B cell (primary cell): ENCODE data around the gene ACKR1. TPM values are rescaled to one million over a fixed set of nuclear protein-coding genes. Genes with fewer than 3 reads are reported as not detected.
A peak's percentile ranks its signal among the peaks of the same experiment; 100 is the strongest.

Source experiments
- ATAC-seq: fragments of 200-7000 bp; cut with Tn5 transposase; one replicate; pipeline ENCODE4 v1.10.0; 2021; ENCODE audit warnings: low read depth, mild to moderate bottlenecking, moderate number of reproducible peaks, moderate library complexity
- CTCF ChIA-PET: fragments of 350-600 bp; sonication (Branson Sonifier 250); formaldehyde crosslinking; loops from one replicate; lab custom pipeline; 2021; ENCODE audit warnings: antibody characterized with exemption, inconsistent platforms; lab: Charles Lee
- POLR2A ChIA-PET: fragments of 350-600 bp; sonication (Branson Sonifier 250); formaldehyde crosslinking; loops from one replicate; lab custom pipeline; 2021; ENCODE audit warnings: antibody characterized with exemption; lab: Charles Lee
- DNase-seq: peaks from one replicate; pipeline ENCODE4 v3.0.0; 2013
- H2AFZ ChIP-seq: 2 replicates; pipeline ENCODE4 v1.6.1; 2012; ENCODE audit warnings: mild to moderate bottlenecking, low read depth, low read length; ENCODE audit not compliant: insufficient read depth, poor library complexity, severe bottlenecking
- H3K27ac ChIP-seq, 2 donors: 1 replicate in 1 of 2; 2 replicates in 1 of 2; pipeline ENCODE4 v1.5.1; 2012 to 2013; ENCODE audit warnings: low read length in 2 of 2, mild to moderate bottlenecking in 2 of 2, moderate library complexity in 1 of 2
- H3K27me3 ChIP-seq, 4 experiments: fragments of 200-600 bp in 1 of 4; sonication (generic) in 1 of 4; replicated peaks in 1 of 4; 1 replicate in 2 of 4; 2 replicates in 2 of 4; pipeline versions ENCODE4 v1.6.1 to v1.7.0; 2013 to 2016; ENCODE audit warnings: low read length in 3 of 4, mild to moderate bottlenecking in 2 of 4, mixed read lengths in 1 of 4, moderate library complexity in 1 of 4; ENCODE audit not compliant: insufficient read depth in 4 of 4, control insufficient read depth in 3 of 4; ENCODE audit errors: control extremely low read depth in 1 of 4
- H3K36me3 ChIP-seq, 2 experiments: replicated peaks in 1 of 2; 1 replicate in 1 of 2; 2 replicates in 1 of 2; pipeline versions ENCODE4 v1.6.1 to v1.7.1; 2013; ENCODE audit warnings: low read length in 1 of 2; ENCODE audit not compliant: insufficient read depth in 2 of 2, control insufficient read depth in 1 of 2; ENCODE audit errors: control extremely low read depth in 1 of 2, extremely low read depth in 1 of 2
- H3K4me1 ChIP-seq, 2 donors: fragments of 200-600 bp in 1 of 2; sonication (generic) in 1 of 2; 1 replicate in 1 of 2; 2 replicates in 1 of 2; pipeline versions ENCODE4 v1.5.1 to v1.6.1; 2013 to 2017; ENCODE audit warnings: low read length in 2 of 2; ENCODE audit not compliant: control insufficient read depth in 2 of 2, insufficient read depth in 2 of 2
- H3K4me2 ChIP-seq: replicated peaks from 2 replicates; pipeline ENCODE3; 2012; ENCODE audit warnings: mild to moderate bottlenecking, low read depth, low read length; ENCODE audit not compliant: poor library complexity, severe bottlenecking
- H3K4me3 ChIP-seq, 5 experiments: fragments of 200-600 bp in 1 of 5; sonication (generic) in 1 of 5; 1 replicate in 3 of 5; 2 replicates in 2 of 5; pipeline versions ENCODE4 v1.5.1 to v1.7.0; 2011 to 2016; ENCODE audit warnings: low read length in 4 of 5, mild to moderate bottlenecking in 4 of 5, low read depth in 2 of 5, control low read depth in 1 of 5, moderate library complexity in 1 of 5; ENCODE audit not compliant: insufficient read depth in 1 of 5; ENCODE audit errors: control extremely low read depth in 1 of 5, extremely low read depth in 1 of 5
- H3K79me2 ChIP-seq: fragments of 200-600 bp; sonication (generic); one replicate; pipeline ENCODE4 v1.6.0; 2016; ENCODE audit warnings: low read length; ENCODE audit not compliant: control insufficient read depth, insufficient read depth
- H3K9ac ChIP-seq: fragments of 200-600 bp; sonication (generic); 2 replicates; pipeline ENCODE4 v1.6.1; 2017; ENCODE audit warnings: mild to moderate bottlenecking, low read length, moderate library complexity
- H3K9me3 ChIP-seq, 3 donors: one replicate each; pipeline versions ENCODE4 v1.6.1 to v1.7.1; 2013; ENCODE audit warnings: low read length in 2 of 3; ENCODE audit not compliant: control insufficient read depth in 2 of 3, insufficient read depth in 1 of 3; ENCODE audit errors: control extremely low read depth in 1 of 3
- H4K20me1 ChIP-seq: 2 replicates; pipeline ENCODE4 v1.6.0; 2012; ENCODE audit warnings: mild to moderate bottlenecking, low read length; ENCODE audit not compliant: insufficient read depth, control insufficient read depth, poor library complexity, severe bottlenecking
- H3K27ac Mint-ChIP-seq: one replicate; pipeline ENCODE4 v1.8.0; 2021; ENCODE audit warnings: mixed read lengths
- H3K27me3 Mint-ChIP-seq: one replicate; pipeline ENCODE4 v1.8.0; 2021; ENCODE audit warnings: mixed read lengths
- H3K4me1 Mint-ChIP-seq: one replicate; pipeline ENCODE4 v1.8.0; 2021; ENCODE audit warnings: mixed read lengths
- H3K4me3 Mint-ChIP-seq: one replicate; pipeline ENCODE4 v1.8.0; 2021; ENCODE audit warnings: mixed read lengths
- H3K9me3 Mint-ChIP-seq: one replicate; pipeline ENCODE4 v1.8.0; 2022; ENCODE audit warnings: mixed read lengths; ENCODE audit not compliant: insufficient read depth
- CTCF ChIP-seq: fragments of 200-600 bp; IDR thresholded peaks from one replicate; pipeline ENCODE4 v1.8.0; 2022; ENCODE audit warnings: antibody characterized with exemption, mild to moderate bottlenecking
- EZH2 ChIP-seq: IDR thresholded peaks from 2 replicates; pipeline ENCODE4 v1.6.1; 2012; ENCODE audit warnings: borderline replicate concordance, low read depth, mild to moderate bottlenecking, moderate library complexity, low read length; ENCODE audit not compliant: insufficient read depth, poor library complexity, severe bottlenecking
- WGBS: methylation state at CpG from one replicate; pipeline ENCODE4 v1.1.5; 2013; ENCODE audit warnings: missing lambda C conversion rate; ENCODE audit not compliant: insufficient coverage; 5-methylcytosine and 5-hydroxymethylcytosine counted together
- intact Hi-C: fragments of 100-400 bp; cut with micrococcal nuclease; formaldehyde crosslinking; loops from one replicate; pipeline ENCODE4 v1.10.0; 2022
- polyA plus RNA-seq: library from polyadenylated mRNA; depleted of rRNA; stranded (reverse); fragments of >200 nt; gene quantifications from 2 replicates; pipeline ENCODE4 v1.2.3, GENCODE V29; 2012
- total RNA-seq, 2 donors: library from RNA; stranded (reverse); fragments of 120-200 nt in 1 of 2; gene quantifications; 1 replicate in 1 of 2; 2 replicates in 1 of 2; pipeline versions ENCODE4 v1.2.3 to v1.2.4, GENCODE V29; 2013 to 2022

ACKR1 gene
- total and polyA plus RNA-seq, 2 donors (not counting 1 experiment from before 2014, with no cell fraction given) = 0.04 TPM; not detected in 1

GRCh38 chr1:159196543-159196942 lies 8.1 kb upstream of the ACKR1 start:
- Histone ChIP-seq H3K9me3 (no peaks in the 10 kb centered on the region), H3K36me3 (no peaks in the 10 kb centered on the region), H2AFZ (no peak overlapping the region), H3K4me3 (no peak overlapping the region), H4K20me1 (no peaks in the 10 kb centered on the region), H3K9ac (no peak overlapping the region), H3K27ac (no peak overlapping the region), H3K4me2 (no peak overlapping the region), H3K27me3 (peaks cover 0 to 16% (median 3%) of the 10 kb centered on the region in 4 experiments), H3K4me1 (peaks cover 0 to 4% of the 10 kb centered on the region in 2 donors), H3K79me2 (no peaks in the 10 kb centered on the region)
- WGBS = 91% methylated on average over 4 of the region's 5 CpGs
- Mint-ChIP-seq H3K27ac (no peak overlapping the region), H3K27me3 (peaks cover 26% of the 10 kb centered on the region), H3K4me3 (no peak overlapping the region), H3K4me1 (no peaks in the 10 kb centered on the region), H3K9me3 (no peaks in the 10 kb centered on the region)
- ChIA-PET POLR2A (no interaction called here), CTCF (interaction anchor here (0.6 to 9.3 kb wide), 10 partner anchors 8 to 1314 kb away, joined by 3 to 102 read pairs (median 4); no protein-coding TSS in a partner anchor)
- TF ChIP-seq CTCF (peak; percentile 26), EZH2 (no peak)
- DNase-seq (no peak), ATAC-seq (no peak)
- intact Hi-C loops = no loop called here
